GM18517 (cell line): Measurements from ENCODE around the gene DNMT3A.

Source experiments
- ATAC-seq: cut with Tn5 transposase; IDR thresholded peaks from one replicate; pipeline ENCODE4 v1.9.1; 2021; ENCODE audit warnings: mild to moderate bottlenecking, moderate library complexity; ENCODE audit not compliant: unreplicated experiment

The DNMT3A gene

GRCh38 chr2:25308599-25308998 is 33.1 kb downstream of the DNMT3A start:
- no peak for ATAC-seq

- no peak for ATAC-seq
Observed at GRCh38 chr2:25307949-25308557, 33.7 kb downstream of the DNMT3A start.

- ATAC-seq, result no peak
Observed at GRCh38 chr2:25306777-25307368, 34.9 kb downstream of the DNMT3A start.

DNA sequence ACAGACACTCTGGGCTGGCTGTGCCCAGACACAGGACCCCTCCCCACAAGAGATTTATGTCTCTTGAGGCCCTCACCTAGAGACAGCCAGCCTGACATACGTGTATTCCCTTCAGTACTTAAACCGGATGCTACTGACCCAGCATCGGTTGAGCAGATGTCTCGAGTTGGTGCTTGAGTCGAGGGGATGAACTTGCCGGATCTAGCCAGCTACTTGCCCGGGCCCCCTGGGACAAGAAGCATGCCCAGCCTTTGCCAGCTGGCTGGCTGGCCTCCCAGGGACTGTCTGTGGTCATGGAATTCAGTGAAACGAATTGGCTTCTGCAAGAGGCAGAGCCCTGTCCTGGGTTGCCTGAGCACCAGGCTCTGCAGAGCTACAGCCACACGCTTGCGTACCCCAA is 36.0 kb downstream of the DNMT3A start:
- no peak for ATAC-seq

- no peak for ATAC-seq
Observed at GRCh38 chr2:25304826-25305596, 36.7 kb downstream of the DNMT3A start.

DNA sequence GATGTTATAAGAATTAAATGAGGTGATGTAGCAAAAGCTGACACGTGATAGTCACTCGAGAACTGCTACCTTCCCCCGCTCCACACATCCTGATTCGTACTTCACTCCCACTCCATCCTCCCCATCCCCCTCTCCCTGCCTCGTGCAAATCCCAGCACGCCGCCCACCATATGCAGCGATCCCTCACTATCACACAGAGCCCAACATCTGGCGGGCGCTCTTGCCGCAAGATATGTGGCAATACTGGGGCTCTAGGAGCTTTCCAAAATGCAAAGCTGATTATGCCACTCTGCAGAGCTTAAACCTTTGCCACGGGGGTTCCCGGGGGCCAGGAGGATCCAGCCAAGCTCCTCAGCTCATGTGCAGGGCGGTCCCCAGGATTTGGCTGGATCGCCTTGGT is 37.4 kb downstream of the DNMT3A start:
- no peak for ATAC-seq

DNA sequence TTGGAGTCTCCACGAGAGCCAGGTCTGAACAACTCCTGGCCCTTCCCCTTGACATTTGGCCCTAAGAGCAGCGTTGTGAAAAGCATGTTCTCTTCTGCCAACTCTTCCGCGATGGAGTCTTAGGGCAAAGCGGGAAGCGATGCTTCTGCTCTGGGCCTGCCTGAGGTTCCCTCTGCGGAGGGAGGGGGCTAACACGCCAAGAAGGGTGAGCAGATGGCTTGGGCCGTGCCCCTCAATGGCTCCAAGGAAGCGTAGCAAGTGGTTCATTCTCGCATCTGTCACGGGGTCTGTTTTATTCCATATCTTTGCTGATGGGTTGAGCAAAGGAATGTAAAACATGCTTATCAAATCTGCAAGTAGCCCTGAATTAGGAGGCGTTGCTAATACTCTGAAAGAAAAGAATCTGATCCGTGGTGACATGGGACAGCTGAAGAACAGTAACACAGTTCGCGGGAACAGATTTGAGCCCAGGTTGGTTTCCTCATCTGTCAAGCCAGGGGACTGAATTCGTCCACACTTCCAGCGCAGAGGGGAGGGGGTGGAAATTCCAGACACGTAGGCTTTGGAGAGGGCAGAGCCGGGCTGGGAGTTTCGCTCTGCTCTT is 38.0 kb downstream of the DNMT3A start:
- ATAC-seq, result no peak

DNA sequence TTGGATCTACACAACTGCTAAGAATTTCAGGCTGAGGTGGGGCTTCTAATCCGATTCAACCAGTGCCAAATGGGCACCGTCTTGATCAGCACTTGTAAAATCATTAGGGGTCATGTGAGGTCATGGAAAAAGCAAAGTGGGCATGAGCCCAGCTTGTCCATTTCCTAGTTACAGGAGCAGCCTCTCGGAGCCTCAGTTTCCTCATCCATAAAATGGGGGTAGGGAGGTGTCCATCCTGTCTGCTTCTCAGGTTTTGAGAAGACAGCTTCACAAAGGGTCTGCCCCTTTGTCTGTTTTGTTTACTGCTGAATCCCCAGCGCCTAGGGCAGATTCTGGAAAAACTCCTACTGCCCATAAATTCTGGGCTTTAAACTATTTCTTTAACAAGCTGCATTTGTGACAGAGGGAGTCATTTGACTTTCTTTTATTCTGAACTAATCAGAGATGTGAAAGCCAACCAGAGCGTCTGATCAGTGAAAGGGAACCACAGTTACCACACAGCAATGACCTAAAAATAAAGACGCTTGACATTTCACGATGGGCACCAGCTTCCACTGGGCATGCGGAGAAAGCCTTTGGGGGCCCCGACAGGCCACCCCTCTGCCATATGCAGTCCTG is 38.9 kb downstream of the DNMT3A start:
- ATAC-seq, result no peak

GRCh38 chr2:25301453-25302352 is 40.0 kb downstream of the DNMT3A start:
- peak; percentile 96 for ATAC-seq

DNA sequence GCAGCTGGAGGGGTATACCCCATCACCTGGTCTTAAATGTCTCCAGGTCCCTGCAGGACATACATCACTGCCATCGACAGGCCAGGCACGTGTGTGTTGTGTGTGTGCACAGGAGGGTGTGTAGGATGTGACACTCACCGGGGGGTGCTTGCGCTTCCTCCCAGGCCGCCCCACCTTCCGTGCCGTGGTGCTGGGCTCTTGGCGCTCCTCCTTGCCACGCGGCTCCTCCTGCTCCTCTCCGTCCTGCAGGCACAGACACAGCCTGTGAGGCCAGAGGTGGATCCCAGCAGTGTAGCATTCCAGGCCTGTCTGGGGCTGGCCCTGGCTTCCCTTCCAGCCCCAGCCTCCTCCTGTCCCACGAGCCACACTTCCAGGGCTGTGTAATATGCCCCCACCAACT is 41.7 kb downstream of the DNMT3A start:
- ATAC-seq, result no peak

- no peak for ATAC-seq
Observed at GRCh38 chr2:25298776-25299431, 42.8 kb downstream of the DNMT3A start.

DNA sequence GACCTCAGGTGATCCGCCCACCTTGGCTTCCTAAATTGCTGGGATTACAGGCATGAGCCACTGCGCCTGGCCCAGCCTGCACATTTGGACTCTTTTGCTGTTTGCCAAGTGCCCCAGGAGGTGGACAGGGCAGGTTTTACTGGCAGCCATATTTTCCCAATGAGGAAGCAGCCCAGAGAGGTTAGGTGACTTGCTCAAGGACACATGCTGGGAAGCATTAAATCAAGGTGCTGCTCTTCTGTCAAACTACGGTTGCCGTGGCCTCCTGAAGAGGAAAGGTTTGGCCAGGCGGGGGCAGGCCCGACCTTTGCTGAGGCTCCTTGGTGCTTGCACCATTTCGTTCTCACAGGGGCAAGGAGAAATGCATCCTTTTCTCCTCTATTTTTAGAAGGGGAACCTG is 44.0 kb downstream of the DNMT3A start:
- no peak for ATAC-seq

- no peak for ATAC-seq
Observed at GRCh38 chr2:25295621-25296020, 46.1 kb downstream of the DNMT3A start.

- ATAC-seq, result peak; percentile 81
Observed at GRCh38 chr2:25294573-25295462, 46.9 kb downstream of the DNMT3A start.

DNA sequence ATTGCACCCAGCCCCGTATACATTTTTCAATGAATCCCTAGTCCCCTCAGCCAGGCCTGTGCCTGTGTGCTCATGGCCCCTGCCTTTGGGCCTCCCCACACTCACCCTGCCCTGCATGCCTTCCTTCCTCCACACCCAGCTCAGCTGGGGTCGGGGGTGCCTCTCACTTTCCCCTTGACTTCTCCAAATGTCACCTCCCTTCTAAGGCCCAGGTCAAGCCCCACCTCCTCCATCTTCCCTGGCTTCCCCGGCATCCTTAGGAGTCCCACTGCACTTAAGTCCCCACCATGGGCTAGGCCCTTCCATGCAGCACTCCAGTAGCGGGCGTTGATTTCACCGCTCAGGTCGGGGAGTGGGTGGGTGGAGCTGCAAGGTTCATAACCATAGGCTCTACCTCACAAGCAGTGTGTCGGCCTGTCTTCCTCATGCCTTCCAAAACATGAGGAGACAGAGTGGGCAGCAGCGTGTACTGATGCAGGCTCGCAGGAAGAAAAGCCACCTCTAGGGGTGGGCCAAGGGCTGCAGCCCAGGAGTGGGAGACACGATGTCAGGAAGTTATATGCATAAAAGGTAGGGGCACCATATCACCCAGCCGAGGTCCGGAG is 47.7 kb downstream of the DNMT3A start:
- no peak for ATAC-seq

DNA sequence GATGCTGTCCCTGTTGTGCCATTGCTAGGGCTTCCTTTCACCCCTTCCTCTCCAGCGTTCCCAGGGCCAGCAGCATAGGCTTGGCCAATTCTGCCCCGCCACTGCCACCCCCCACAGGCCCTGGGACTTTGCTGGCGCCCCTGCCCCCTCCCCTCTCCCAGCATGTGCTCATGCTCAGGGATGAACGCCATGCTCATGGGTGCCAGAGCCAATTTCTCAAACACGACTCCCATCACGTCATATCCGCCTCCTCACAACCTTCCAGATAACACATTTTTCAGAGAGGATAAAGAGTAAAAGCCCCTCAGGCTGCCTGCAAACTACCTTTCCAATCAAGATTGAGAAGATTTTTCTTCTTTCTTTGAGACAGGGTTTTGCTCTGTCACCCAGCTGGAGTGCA is 48.6 kb downstream of the DNMT3A start:
- no peak for ATAC-seq

DNA sequence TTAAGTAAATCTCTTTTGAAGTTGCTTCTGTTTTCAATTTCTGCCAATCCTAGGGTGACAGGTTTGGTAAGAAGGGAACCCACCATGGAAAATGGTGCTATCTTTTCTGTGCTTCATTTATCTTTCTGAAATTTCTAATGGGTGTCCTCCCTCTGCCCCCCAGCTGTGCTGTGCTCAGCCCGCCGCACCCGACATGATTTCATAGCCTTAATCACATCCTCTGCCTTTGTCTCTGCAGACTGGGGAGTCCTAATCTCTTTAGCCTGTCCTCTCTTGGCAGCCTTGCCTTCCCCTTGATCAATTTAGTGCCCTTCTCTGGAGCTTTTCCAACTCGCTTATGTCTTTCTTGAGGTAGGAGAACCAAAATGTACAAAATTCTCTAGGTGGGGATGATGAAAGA is 49.3 kb downstream of the DNMT3A start:
- no peak for ATAC-seq

GRCh38 chr2:25290811-25291495 is 50.8 kb downstream of the DNMT3A start:
- no peak for ATAC-seq
